NCI-H748 treated with DMSO at 0.1 percent for 48 hours (cell line): Measurements from ENCODE around the gene CHTF18.
"Not testable (repeated sequence)": the region's sequence is repeated elsewhere in the genome, so short reads cannot be mapped to it uniquely, and the experiment has no call there.

Experiments
- DNase-seq: peaks from one replicate; lab custom pipeline; 2025; lab: John Stamatoyannopoulos, UW

CHTF18 gene

DNA sequence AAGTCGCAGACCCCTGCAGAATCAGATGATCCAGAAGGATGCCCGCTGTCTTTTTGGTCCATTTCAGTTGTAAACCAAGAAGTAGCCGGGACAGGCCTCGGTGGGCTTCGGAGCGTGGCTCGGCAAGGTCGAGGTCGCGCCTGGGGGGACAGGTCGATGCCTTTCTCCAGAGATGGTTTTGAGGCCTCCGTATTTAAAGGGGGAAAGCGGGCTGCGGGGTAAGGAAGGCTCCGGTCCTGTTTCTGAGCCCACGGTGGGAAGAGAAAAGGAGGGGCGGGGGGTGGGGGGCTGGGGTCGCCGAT, 19.6 kb downstream of the CHTF18 start:
- DNase-seq, result no peak

DNA sequence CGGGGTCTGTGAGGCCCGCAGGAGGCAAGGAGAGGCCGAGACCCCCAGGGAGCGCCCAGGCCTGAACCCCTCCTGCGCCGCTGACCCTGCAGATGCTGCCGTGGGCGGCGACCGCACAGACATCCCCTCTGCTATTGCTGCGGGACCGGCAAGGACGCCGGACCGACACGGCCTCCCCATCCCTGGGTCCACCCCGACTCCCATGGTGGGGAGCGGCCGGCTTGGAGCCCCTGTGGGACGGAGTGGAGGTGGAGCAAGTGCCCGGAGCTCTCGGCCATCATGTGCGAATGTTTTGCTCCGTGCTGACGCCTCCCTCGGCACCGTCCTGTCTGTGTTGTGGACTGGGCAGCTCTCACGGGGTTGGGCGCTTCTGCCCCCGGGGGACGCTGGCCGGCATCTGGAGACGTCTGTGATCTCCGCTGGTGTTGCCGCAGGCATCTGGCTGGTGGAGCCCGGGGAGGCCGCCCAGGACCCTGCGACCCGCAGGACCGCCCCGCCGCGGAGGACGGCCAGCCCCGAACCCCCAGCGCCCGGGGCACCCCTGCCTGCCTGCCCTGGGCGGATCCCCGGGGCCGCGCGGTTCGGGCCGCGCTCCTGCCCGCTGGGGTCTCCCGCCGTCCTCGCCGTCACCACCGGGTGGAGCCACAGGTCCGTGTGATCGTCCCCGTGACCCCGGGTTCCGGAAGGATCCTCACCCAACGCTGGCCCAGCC, 24.9 kb downstream of the CHTF18 start:
- DNase-seq, result no peak

DNA sequence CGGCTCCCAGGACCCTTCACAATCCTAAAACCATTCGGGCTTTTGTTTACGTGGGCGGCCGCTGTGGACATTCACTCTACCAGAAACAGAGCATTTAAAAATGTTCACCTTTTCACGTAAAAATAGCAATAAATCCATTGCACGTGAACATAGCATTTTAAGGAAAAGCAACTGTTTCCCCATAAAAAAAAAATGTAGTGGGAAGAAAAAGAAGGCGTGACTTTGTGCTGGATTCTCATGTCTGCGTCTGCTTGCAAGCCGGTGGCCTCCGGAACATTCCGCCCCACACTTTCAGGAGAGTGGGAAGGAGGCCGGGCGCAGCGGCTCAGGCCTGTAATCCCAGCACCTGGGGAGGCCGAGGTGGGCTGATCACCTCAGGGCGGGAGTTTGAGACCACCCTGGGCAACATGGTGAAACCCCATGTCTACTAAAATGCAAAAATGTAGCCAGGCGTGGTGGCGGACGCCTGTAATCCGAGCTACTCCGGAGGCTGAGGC, 25.5 kb downstream of the CHTF18 start:
- no peak for DNase-seq

DNA sequence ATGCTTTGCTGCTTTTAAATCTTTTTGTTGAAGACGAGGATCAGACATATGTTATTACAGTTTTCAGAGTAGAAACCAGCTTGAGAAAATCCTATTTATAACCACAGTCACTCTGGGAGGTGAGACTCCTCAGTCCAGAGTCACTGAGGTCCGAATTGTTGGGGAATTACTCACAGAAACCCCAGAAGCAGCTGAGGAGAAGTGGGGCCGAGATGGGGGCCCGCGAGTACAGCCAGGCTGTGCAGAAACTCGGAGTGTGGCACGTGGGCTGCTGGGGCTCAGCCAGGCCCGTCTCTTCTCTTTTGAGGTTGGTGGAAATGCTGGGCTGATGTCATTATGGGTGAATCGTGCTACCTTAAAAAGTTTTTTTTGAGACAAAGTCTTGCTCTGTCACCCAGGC, 26.6 kb downstream of the CHTF18 start:
- DNase-seq, result no peak

DNA sequence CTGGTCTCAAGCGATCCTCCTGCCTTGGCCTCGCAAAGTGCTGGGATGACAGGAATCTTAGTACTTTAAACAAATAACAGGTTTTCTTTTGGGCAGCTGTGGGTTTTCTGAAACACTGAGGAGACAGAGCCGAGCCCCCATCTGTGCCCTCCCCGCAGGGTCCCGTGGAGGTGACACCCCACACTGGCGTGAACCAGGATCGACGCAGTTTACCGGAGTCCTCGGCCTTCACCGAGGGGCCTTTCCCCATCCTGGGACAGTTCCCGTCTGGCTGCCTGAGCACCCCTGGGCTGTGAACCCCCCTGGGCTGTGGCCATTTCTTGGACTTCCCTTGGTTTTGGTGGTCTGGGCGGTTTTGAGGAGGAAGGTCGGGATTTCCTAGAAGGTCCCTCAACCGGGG, 27.4 kb downstream of the CHTF18 start:
- DNase-seq, result no peak

DNA sequence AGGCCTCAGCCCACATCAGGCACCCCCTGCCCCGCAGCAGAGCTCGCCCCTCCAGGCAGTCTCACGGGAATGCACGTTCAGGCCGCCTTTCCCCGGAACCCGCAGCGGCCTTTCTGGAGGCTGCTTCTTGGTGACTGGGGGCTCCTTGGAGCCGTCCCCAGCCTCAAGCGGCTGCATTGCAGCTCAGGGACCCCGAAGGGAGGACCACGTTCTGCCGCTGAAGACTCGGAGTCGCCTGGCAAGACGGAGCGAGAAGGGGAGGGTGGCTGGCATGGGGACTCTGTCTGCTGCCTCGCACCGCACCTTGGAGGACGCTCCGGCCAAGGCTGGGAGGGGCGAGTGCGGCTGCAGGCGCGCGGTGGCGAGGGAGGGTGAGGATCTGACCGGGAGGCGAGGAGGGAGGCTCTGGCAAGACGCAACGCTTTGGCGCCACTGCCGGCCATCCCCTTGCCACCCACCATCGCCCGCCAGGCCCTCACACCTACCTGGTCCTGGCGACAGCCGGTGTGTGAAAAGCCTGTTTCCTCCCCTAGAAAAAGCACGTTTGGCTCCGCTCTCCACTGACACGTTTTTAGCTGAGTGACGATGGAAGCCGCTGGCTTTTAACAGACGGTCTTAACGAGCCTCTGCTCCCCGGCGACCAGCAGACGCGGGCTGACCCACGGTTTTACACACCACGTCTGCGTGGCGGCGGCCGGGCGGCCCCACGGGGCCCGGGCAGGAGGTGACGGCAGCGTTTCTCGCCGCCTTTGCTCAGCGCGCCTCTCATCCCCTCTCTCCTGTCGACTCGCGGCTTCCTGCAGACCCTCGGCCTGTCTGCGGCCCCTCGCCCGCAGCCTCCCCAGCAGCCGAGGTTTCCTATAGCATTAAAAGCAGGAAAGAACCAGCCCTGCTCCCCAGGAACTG, 28.8 kb downstream of the CHTF18 start:
- no peak for DNase-seq

DNA sequence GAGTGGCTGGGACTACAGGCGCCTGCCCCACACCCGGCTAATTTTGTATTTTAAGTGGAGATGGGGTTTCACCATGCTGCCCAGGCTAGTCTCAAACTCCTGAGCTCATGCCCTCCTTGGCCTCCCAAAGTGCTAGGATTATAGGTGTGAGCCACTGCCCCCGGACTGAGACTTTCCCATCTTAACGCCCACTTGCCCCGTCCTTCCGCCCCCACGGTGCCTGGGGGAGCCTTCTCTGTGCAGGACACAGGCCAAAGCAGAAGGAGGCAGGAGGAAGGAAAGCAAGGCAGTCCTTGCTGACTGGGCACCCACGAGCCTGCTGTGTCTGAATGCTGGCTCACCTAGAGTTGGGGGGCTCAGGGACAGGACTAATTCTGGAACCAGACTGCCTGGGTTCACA, 29.7 kb downstream of the CHTF18 start:
- no peak for DNase-seq

DNA sequence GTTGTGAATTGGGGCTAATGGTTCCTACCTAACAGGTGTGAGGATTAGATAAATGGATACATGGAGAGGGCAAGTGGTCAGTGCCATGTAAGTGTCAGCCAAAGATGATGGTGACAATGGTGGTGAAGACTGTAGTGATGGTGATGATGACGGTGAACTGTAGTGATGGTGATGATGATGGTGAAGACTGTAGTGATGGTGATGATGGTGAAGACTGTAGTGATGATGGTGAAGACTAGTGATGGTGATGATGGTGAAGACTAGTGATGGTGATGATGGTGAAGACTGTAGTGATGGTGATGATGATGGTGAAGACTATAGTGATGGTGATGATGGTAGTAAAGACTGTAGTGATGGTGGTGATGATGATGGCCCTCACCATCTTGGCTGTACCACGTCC, 30.2 kb downstream of the CHTF18 start:
- DNase-seq, result no peak

DNA sequence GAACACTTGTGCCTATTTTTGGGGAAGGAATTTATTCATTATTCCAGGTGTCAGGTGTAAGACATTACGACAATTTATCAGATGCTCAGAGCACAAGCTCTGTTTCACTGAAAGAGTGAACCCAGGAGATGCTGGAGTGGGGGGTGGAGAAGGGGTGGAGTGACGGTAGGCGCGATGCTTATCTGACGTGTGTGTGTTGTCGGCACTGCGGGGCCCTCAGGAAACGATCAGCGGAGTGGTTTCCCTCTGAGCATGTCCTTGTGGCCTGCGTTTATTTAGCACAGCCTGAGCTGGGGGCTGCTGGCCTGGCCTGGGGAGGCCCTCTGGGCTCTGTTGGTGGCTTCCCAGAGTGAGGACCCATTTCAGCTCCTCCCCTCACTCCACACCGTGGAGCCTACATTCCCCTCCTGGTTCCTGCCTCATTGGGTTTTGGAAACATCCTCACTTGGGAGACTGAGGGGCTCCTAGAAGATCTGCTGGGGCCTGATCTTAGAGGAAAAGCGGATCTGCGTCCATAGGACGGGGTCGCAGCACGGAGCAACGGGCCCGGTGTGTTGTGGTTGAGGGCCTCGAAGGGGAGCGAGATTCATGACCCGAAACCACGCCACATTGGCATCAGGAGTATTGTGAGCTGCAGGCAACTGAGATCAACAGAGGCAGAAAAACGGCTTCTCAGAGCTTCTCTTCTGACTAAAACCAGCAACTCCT, 31.1 kb downstream of the CHTF18 start:
- no peak for DNase-seq

DNA sequence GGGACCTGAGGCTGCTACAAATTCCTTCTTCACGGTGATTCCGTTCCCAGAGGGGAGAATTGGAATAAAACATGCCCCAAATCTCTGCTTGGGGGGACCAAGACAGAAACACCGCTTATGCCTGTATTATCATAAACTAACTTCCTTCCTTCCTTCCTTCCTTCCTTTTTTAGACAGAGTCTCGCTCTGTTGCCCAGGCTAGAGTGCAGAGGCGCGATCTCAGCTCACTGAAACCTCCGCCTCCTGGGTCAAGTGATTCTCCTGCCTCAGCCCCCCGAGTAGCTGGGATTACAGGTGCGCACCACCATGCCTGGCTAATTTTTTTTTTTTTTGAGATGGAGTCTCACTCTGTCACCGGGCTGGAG, 31.6 kb downstream of the CHTF18 start:
- DNase-seq, result not testable (repeated sequence)

DNA sequence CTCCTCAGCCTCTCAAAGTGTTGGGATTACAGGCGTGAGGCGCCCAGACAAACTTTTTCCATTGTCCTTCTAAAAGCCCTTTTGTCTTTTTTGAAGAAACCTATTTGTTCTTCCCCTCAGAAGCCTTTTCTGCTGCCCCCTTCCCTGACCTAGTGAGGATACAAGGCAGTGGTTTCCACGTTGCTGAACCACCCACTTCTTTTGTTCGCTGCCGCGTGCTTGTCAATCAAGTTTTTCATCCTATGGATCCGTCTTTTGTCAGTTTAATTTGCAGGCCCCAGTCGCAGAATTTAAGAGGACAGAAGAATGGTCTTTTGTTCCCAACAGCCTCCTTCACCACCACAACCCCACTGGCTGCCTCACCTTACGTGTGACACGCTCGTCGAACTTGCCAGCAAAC, 32.3 kb downstream of the CHTF18 start:
- DNase-seq, result no peak

DNA sequence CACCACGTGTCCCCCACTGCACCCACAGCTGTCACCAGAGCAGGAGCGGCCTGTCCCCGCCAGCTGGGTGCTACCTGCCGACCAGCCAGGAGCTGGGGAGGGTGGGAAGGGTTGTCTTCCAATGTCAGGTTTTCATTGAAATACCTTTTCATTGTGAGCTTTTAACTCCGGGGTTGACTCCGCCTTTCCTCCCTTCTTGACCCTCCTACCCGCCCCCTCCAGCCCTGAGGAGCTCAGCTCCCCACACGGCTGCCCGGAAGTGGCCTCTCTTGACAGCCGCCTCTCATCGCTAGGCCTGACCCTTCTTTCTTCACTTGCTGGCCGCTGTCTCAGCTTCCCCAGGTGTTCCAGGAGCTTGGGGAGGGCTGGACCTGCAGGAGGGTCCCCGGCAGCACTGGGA, 33.3 kb downstream of the CHTF18 start:
- DNase-seq, result no peak

DNA sequence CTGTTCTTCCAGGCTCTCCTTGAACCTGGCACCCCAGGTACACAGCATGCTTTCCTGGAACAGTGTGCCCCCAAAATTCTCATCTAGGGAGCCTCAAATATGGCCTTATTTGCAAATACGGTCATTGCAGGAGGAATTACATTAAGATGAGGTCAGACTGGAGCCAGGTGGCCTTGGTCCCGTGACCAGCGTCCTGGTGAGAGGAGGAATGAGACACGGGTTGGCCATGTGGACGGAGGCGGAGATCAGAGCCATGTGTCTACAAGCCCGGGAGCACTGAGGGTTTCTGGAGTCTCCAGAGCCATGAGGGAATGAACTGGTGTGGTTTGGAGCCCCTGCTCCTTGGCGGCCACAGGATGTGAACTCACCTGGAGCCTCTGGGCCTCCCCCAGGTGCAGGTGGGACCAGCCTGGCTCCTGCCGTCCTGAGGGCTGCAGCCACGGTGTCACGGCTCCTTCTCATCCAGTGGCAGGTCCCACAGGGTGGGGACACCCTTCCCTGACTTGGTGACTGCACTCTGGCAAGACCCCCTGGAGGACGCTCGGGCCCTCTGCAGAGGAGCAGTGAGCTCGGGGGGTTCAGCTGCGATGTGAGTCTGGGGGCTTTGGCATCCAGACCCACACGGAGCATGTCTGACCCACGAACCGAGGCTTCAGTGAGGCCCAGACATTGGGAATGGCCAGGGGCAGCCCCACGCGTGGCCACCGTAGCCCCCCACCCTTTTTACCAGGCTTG, 33.9 kb downstream of the CHTF18 start:
- DNase-seq, result no peak

DNA sequence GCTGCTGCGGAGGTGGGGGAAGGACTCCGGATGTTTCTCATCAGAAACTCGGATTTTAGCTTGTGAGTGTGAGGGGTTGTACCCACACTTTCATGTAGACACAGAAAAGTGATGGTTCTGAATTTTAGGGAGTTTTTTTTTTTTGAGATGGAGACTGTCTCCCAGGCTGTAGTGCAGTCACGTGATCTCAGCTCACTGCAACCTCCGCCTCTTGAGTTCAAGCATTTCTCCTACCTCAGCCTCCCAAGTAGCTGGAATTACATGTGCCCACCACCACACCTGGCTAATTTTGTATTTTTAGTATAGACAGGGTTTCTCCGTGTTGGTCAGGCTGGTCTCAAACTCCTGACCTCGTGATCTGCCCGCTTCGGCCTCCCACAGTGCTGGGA, 34.5 kb downstream of the CHTF18 start:
- no peak for DNase-seq

DNA sequence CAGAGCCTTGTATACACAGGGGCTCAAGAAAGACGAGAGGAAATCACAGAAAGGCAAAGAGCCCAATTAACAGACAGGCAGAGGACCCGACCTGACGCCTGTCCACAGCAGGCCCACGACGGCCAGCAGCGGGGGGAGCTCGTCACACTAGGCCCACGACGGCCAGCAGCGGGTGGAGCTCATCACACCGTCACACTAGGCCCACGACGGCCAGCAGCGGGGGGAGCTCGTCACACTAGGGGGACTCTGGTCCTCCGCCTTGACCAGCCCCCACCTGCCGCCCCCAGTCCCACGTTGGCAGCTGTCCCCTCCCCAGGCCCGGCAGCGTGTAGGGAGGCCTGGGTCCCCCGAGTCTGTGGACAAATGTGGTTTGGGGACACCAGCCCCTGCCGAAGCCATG, 35.8 kb downstream of the CHTF18 start:
- no peak for DNase-seq

DNA sequence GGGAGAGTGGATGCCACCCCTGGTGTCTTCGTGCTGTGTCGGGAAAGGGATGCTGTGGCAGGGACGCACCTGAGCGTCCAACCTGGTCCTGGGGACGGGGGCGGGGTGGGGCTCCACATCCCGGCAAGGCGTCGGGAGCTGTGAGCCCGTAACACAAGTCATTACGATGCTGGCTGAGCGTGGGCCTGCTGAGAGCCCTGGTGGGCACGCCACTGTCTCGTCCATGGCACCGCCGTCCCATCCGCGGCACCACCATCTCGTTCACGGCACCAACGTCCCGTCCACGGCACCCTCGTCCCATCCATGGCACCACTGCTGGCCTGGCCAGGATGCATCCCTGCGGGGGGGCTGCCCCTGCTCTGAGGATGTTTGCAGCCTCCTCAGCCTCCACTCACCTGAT, 36.2 kb downstream of the CHTF18 start:
- no peak for DNase-seq

DNA sequence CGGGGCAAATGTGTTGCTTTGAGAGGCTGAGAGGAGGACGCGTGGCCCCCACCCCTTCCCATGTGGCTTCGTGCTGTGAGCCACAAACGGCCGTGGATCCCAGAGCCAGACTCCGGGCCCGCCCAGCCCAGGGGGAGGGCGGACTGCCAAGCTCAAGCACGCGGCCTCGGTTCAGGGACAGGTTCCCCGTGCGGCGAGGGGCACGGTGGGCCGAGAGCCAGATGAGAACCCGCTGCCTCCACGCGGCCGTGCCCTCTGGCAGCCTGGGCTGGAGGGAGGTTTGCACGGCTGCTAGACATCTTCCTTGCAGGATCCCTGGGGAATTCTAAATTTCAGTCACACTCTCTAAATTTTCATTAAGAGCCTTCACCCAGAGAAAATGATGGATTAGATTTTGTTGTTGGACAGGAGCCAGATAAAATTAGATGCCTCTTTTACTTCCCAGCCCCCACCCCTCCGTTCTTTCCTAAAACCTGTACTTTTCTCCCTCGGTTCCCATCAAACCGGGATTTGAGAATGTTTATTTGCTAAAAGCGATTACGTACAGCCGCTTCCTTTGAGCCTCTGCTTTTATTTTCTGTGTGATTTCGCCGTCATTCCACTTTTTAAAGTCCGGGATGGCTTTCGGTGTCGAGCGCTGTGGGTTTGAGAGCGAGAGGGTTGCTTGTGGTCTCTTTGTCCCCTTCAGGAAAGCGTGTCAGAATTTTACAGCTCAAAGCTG, 37.1 kb downstream of the CHTF18 start:
- no peak for DNase-seq

DNA sequence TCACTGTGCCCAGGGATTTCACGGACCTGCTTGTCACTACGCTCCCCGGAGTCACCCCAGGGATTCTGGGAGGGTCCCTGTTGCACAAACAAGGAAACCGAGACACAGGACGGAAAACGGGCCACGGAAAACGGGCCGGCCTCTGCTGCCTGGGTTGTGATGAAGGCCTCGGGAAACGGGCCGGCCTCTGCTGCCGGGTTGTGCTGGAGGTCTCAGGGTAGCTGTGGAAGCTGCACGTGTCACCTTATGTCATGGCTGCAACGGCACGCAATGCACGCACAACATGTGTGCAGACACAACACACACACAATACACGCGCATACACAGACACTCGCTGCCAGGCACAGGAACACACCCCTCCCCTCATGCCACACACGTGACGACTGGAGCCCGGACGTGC, 39.1 kb downstream of the CHTF18 start:
- DNase-seq, result no peak

DNA sequence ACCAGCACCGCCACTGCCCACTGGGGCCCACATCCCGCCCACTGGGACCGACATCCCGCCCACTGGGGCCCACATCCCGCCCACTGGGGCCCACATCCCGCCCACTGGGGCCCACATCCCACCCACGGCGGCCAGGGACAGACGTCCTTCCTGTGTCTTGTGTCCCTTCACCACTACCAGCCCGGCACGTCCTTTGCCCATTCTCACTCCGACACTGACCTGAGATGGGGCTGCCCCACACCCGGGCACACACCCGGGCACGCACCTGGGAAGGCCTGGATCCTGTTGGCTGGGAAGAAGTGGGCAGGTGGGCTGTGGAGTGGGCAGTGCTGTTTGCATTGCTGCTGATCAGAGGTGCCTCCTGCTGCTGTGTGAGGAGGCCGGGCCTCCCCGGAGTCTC, 40.5 kb downstream of the CHTF18 start:
- no peak for DNase-seq

DNA sequence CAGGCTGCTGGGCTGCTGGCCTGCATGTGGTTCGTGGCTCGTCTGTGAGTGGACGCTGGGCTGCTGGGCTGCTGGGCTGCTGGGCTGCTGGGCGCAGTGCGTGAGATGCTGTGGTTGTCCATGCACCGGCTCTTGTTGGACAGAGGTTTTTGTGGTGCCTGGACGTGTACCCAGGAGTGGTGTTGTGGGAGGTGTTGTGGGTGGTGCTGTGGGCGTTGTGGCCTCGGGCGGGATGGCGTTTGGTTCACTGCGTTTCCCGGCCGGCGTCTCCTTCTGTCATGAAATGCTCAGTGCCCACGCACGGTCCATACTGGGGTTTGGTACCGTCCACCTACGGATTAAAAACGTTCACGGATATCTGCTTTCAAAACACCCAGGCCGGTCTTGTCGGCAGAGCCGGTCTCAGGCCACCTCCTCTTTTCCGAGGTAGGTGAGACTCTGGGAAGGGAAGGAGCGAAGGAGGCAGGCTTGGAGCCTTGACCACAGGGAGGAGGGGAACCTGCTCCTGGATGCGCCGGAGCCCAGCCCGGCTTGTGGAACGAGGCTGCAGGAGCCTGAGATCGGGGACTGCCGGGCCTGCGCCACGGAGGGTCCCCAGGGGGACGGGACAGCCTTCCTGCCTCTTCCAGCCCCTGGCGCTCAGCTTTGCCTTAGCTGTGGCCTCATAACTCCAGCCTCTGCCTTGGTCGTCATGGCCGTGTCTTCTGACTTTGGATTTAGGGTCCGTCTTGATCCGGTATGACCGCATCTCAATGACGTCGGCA, 41.9 kb downstream of the CHTF18 start:
- DNase-seq, result no peak
